ENCODE data around the gene CLPTM1.
"Not testable (repeated sequence)": the region's sequence is repeated elsewhere in the genome, so short reads cannot be mapped to it uniquely, and the experiment has no call there.

Gene CLPTM1

GRCh38 chr19:44968670-44969069, 13.5 kb downstream of the CLPTM1 start:
- TF ChIP-seq CTCF (IDR thresholded peaks at IDR 0.05; ENCODE audit: extremely low read depth, insufficient read depth, missing control alignments) = no peak
- DNase-seq (ENCODE audit: low spot score) = no peak
- in situ Hi-C loops (cut with MboI; ENCODE audit: low pct_unique_long_range_greater_than_20kb, low sequenced_read_pairs, unreplicated experiment) = no loop called here

GRCh38 chr19:44969437-44969836, 14.3 kb downstream of the CLPTM1 start:
- in situ Hi-C loops (cut with MboI; ENCODE audit: low pct_unique_long_range_greater_than_20kb, low sequenced_read_pairs, unreplicated experiment) = no loop called here
- no peak for TF ChIP-seq CTCF (IDR thresholded peaks at IDR 0.05; ENCODE audit: extremely low read depth, insufficient read depth, missing control alignments)
- no peak for DNase-seq (ENCODE audit: low spot score)

- in situ Hi-C loops (cut with MboI; ENCODE audit: low pct_unique_long_range_greater_than_20kb, low sequenced_read_pairs, unreplicated experiment); DNase-seq (ENCODE audit: low spot score): not testable (repeated sequence)
These were observed 16.3 kb downstream of the CLPTM1 start for GRCh38 chr19:44971451-44971850.

- in situ Hi-C loops (cut with MboI; ENCODE audit: low pct_unique_long_range_greater_than_20kb, low sequenced_read_pairs, unreplicated experiment) = no loop called here
- DNase-seq (ENCODE audit: low spot score) = no peak
- no peak for TF ChIP-seq CTCF (IDR thresholded peaks at IDR 0.05; ENCODE audit: extremely low read depth, insufficient read depth, missing control alignments)
These were observed 17.6 kb downstream of the CLPTM1 start for GRCh38 chr19:44972802-44973201.

GRCh38 chr19:44973982-44974735, 19.0 kb downstream of the CLPTM1 start:
- TF ChIP-seq CTCF (IDR thresholded peaks at IDR 0.05; ENCODE audit: extremely low read depth, insufficient read depth, missing control alignments) = no peak
- DNase-seq (ENCODE audit: low spot score) = no peak
- in situ Hi-C loops (cut with MboI; ENCODE audit: low pct_unique_long_range_greater_than_20kb, low sequenced_read_pairs, unreplicated experiment) = no loop called here

- no peak for DNase-seq (ENCODE audit: low spot score)
- TF ChIP-seq CTCF (IDR thresholded peaks at IDR 0.05; ENCODE audit: extremely low read depth, insufficient read depth, missing control alignments) = no peak
- in situ Hi-C loops (cut with MboI; ENCODE audit: low pct_unique_long_range_greater_than_20kb, low sequenced_read_pairs, unreplicated experiment) = no loop called here
These were observed 19.7 kb downstream of the CLPTM1 start for GRCh38 chr19:44974857-44975256.

GRCh38 chr19:44975444-44975843, 20.3 kb downstream of the CLPTM1 start:
- TF ChIP-seq CTCF (IDR thresholded peaks at IDR 0.05; ENCODE audit: extremely low read depth, insufficient read depth, missing control alignments) = no peak
- in situ Hi-C loops (cut with MboI; ENCODE audit: low pct_unique_long_range_greater_than_20kb, low sequenced_read_pairs, unreplicated experiment) = no loop called here
- DNase-seq (ENCODE audit: low spot score) = no peak
